Activated CD4-positive, alpha-beta T cell treated with anti-CD3 and anti-CD28 coated beads for 36 hours (primary cell): ENCODE data around the gene STRN4. TPM values are rescaled to one million over a fixed set of nuclear protein-coding genes. Genes with fewer than 3 reads are reported as not detected.

ENCODE experiments used
- ATAC-seq: fragments of 200-7000 bp; cut with Tn5 transposase; one replicate; pipeline ENCODE4 v1.10.0; 2021; ENCODE audit warnings: mild to moderate bottlenecking, moderate library complexity
- CTCF ChIA-PET: fragments of 350-600 bp; sonication (Branson Sonifier 250); formaldehyde crosslinking; loops from one replicate; lab custom pipeline; 2021; ENCODE audit warnings: antibody characterized with exemption; lab: Charles Lee
- POLR2A ChIA-PET: fragments of 350-600 bp; sonication (Branson Sonifier 250); formaldehyde crosslinking; loops from one replicate; lab custom pipeline; 2021; ENCODE audit warnings: antibody characterized with exemption, inconsistent platforms; lab: Charles Lee
- DNase-seq: peaks from one replicate; pipeline ENCODE4 v3.0.0-alpha.2; 2020
- H3K27ac Mint-ChIP-seq: one replicate; pipeline ENCODE4 v1.8.0; 2021; ENCODE audit warnings: mixed read lengths
- H3K27me3 Mint-ChIP-seq: one replicate; pipeline ENCODE4 v1.8.0; 2021; ENCODE audit warnings: mixed read lengths
- H3K36me3 Mint-ChIP-seq: one replicate; pipeline ENCODE4 v1.8.0; 2021; ENCODE audit warnings: low read depth, mixed read lengths
- H3K4me1 Mint-ChIP-seq: one replicate; pipeline ENCODE4 v1.8.0; 2021; ENCODE audit warnings: mixed read lengths
- H3K4me3 Mint-ChIP-seq: one replicate; pipeline ENCODE4 v1.8.0; 2021; ENCODE audit warnings: mild to moderate bottlenecking, moderate library complexity, mixed read lengths
- H3K9me3 Mint-ChIP-seq: one replicate; pipeline ENCODE4 v1.8.0; 2021; ENCODE audit warnings: low read depth, mixed read lengths
- intact Hi-C, 2 experiments: fragments of 100-400 bp; cut with DNase I in 1 of 2; cut with micrococcal nuclease in 1 of 2; formaldehyde crosslinking; loops; one replicate each; pipeline versions ENCODE4 v1.14.2 to v1.15.1; 2022 to 2024; cut with DNase I, micrococcal nuclease
- total RNA-seq, 2 experiments: library from RNA; stranded (reverse); gene quantifications; one replicate each; pipeline ENCODE4 v1.2.3, GENCODE V29; 2021

The STRN4 gene
- total RNA-seq, 2 experiments from 2014 or later, result 56.4 to 56.8 TPM

DNA sequence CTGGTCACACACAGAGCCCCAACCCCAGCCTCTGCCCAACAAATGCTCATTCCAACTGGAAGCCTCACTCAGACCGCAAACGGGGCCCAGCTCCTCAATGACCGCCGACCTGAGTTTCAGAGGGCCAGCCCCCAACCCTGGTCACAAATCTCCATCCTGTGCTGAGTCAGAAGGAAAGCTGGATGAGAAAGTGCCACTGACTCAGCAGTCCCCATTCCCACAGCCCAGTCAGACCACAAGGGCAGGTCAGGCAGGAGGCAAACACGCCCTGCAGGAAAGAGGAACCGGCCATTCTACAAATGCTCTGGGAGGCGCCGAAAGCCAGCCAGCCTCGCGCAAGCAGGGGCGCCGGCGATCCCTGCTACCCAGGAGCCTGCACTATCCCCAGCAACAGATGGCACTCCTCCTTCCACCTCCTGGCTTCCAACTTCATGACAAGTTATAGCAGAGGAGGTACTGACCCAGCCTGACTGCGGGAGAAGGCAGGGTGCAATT is 15.2 kb downstream of the STRN4 start:
- ChIA-PET POLR2A (interaction anchor here (0.6 kb wide), 1 partner anchor 29 kb away, joined by 10 read pairs; no protein-coding TSS in a partner anchor), CTCF (interaction anchor here (0.8 to 1.8 kb wide), 8 partner anchors 11 to 87 kb away, joined by 3 to 5 read pairs (median 3); no protein-coding TSS in a partner anchor)
- Mint-ChIP-seq H3K27me3 (no peaks in the 10 kb centered on the region), H3K4me1 (peaks cover 22% of the 10 kb centered on the region), H3K9me3 (no peaks in the 10 kb centered on the region), H3K27ac (no peak overlapping the region), H3K4me3 (no peak overlapping the region), H3K36me3 (peaks cover 35% of the 10 kb centered on the region)
- intact Hi-C loops, result loop anchor here in 1 of 2 experiments (2.0 kb wide), 1 partner anchor 14 kb away; the partner anchor contains the start of gene PRKD2
- DNase-seq (no peak), ATAC-seq (no peak)

DNA sequence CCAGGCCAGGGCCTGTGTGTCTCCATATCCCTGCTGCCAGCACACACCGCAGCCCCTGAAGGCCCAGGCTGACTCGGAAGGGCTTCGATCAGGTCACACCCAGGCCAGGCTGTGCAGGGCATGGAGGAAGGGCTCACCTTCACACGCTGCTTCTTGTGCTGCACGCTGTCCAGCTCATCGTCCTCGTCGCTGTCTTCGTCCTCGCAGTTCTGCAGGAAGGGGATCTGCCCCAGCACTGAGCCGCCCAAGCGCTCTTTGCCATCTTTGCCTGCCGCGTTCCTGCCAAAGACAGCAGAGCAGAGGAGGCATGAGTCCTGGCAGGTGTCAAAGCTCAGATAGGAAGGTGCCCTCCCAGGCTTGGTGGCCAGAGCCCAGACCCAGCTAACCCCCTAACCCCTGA is 15.7 kb downstream of the STRN4 start:
- no peak for DNase-seq
- POLR2A ChIA-PET, result interaction anchor here (0.6 kb wide), 1 partner anchor 28 kb away, joined by 10 read pairs; no protein-coding TSS in a partner anchor
- Mint-ChIP-seq H3K27me3 (no peaks in the 10 kb centered on the region), H3K9me3 (no peaks in the 10 kb centered on the region), H3K4me1 (peaks cover 22% of the 10 kb centered on the region), H3K36me3 (peaks cover 38% of the 10 kb centered on the region), H3K27ac (no peak overlapping the region), H3K4me3 (no peak overlapping the region)
- CTCF ChIA-PET, result interaction anchor here (0.6 to 1.8 kb wide), 7 partner anchors 11 to 111 kb away, joined by 3 to 5 read pairs (median 3); no protein-coding TSS in a partner anchor
- no peak for ATAC-seq
- intact Hi-C loops, result loop anchor here in 1 of 2 experiments (2.0 kb wide), 1 partner anchor 14 kb away; the partner anchor contains the start of gene PRKD2

DNA sequence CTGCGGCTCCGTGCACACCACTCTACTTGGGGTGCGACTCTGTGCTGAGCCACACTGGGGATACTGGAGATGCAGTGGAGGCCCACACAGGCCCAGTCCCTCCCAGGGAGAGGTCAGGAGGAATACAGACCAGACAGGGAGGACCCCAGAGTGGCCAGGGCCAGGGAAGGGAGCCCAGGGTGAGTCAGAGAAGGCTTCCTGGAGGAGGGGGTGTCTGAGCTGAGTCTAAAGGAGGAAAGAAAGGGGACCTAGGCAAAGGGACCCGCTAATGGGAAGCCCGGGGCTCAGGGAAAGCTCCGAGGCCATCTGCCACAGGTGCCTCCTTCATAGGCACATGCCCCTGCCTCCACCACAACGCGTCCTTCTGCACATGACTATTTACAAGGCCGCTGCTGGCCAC is 16.1 kb downstream of the STRN4 start:
- H3K4me1 Mint-ChIP-seq, result peaks cover 22% of the 10 kb centered on the region
- CTCF ChIA-PET, result interaction anchor here (0.6 to 3.7 kb wide), 9 partner anchors 12 to 111 kb away, joined by 3 to 62 read pairs (median 4); no protein-coding TSS in a partner anchor
- no peak for ATAC-seq

DNA sequence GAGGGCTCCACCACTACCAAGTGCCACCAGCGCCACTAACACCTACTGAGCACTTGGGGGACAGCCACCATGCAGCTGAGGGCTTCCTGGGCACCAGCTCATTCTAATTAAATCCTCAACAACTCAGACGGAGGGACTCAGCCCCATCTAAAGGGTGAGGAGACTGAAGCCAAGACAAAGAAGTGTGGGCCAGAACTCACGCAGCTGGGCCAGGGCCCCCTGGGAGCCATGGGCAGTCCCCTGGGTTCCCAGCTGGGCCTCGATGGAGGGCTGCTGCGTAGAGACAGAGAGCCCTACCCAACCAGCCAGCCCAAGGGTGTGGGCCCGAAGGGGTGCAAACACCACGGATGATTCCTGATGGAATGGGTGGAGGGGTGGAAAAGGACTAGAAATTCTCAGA is 16.6 kb downstream of the STRN4 start:
- Mint-ChIP-seq H3K27me3 (no peaks in the 10 kb centered on the region), H3K4me3 (no peak overlapping the region), H3K4me1 (peaks cover 22% of the 10 kb centered on the region), H3K27ac (no peak overlapping the region), H3K36me3 (peaks cover 41% of the 10 kb centered on the region), H3K9me3 (no peaks in the 10 kb centered on the region)
- no peak for DNase-seq
- ATAC-seq, result no peak
- intact Hi-C loops, result loop anchor here in 1 of 2 experiments (2.0 to 5.0 kb wide), 3 partner anchors 13 to 115 kb away; partner anchors contain the start of gene PRKD2
- CTCF ChIA-PET, result interaction anchor here (0.9 to 3.7 kb wide), 10 partner anchors 12 to 115 kb away, joined by 3 to 62 read pairs (median 4); no protein-coding TSS in a partner anchor
- POLR2A ChIA-PET, result interaction anchor here (0.6 to 1.2 kb wide), 2 partner anchors 10 to 385 kb away, joined by 3 read pairs; no protein-coding TSS in a partner anchor

More for the DNA sequence above, 16.1 kb downstream of the STRN4 start:
- Mint-ChIP-seq H3K4me3 (no peak overlapping the region), H3K27me3 (no peaks in the 10 kb centered on the region), H3K9me3 (no peaks in the 10 kb centered on the region), H3K36me3 (peaks cover 38% of the 10 kb centered on the region), H3K27ac (no peak overlapping the region)
- intact Hi-C loops, result loop anchor here in 1 of 2 experiments (2.0 kb wide), 1 partner anchor 13 kb away; the partner anchor contains the start of gene PRKD2
- DNase-seq, result no peak
- POLR2A ChIA-PET, result no interaction called here

DNA sequence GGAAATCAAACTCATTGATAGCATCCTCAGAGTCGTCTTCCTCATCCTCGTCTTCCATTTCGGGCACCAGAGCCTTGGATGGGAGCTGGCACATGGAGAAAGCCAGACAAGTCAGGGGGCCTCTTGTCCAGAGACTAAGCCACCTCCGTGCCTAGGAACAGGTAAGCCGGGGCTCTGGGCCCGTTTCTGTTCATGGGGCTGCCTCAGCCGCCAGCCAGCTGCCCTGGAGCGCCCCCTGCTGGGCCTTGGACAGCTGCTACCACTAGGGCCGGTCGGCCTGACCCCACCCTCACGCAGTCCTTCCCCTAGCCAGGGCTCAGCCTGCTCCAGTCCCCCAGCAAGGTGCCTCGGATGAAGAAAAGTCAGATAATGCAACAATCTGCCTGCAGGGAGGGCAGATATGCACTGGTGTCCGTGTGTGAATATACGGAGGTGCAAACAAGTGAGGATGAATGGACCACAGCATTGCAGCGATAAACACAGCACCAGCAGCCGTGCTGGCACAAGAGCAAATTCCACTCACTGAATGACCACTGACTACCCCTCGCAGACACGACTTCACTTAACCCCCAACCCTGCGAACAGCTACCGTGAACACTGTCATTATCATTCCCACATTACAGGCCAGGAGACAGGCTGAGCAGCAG is 17.4 kb downstream of the STRN4 start:
- no peak overlapping the region for H3K27ac Mint-ChIP-seq
- intact Hi-C loops, result loop anchor here (1.0 to 5.0 kb wide), 4 partner anchors 25 to 200 kb away; no protein-coding TSS in a partner anchor
- ChIA-PET POLR2A (interaction anchor here (0.6 to 1.2 kb wide), 2 partner anchors 9 to 384 kb away, joined by 3 read pairs; no protein-coding TSS in a partner anchor), CTCF (interaction anchor here (0.6 to 3.7 kb wide), 23 partner anchors 11 to 912 kb away, joined by 3 to 62 read pairs (median 4); partner anchors contain the start of genes CALM3 and DACT3)
- H3K27me3 Mint-ChIP-seq, result no peaks in the 10 kb centered on the region
- ATAC-seq (peak; percentile 93), DNase-seq (peak; percentile 89)
- peaks cover 42% of the 10 kb centered on the region for H3K36me3 Mint-ChIP-seq
- H3K4me1 Mint-ChIP-seq, result peaks cover 22% of the 10 kb centered on the region
- no peaks in the 10 kb centered on the region for H3K9me3 Mint-ChIP-seq
- H3K4me3 Mint-ChIP-seq, result no peak overlapping the region

DNA sequence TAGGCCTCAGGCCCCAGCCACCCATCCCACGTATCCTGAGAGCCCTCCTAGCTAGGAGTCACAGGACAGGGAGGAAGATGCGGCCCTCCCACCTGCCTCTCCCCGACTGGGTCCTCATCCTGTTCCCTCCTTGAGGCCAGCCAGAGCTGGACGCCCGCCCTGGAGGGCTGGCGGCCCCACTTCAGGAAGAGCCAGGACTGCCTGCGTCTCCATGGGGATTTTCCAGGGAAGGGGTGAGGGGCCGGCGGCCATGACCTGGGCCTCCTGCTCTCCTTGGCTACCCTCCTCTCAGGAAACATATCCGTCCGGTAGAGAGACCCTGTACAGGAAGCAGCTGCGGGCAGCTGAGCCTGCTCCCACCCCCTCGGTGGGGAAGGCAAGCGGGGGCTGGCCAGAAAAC is 18.0 kb downstream of the STRN4 start:
- intact Hi-C loops, result loop anchor here (1.0 to 5.0 kb wide), 4 partner anchors 24 to 199 kb away; no protein-coding TSS in a partner anchor
- ChIA-PET POLR2A (no interaction called here), CTCF (interaction anchor here (0.6 to 3.7 kb wide), 22 partner anchors 9 to 911 kb away, joined by 3 to 62 read pairs (median 4); partner anchors contain the start of genes CALM3 and DACT3)
- Mint-ChIP-seq H3K36me3 (peaks cover 41% of the 10 kb centered on the region), H3K9me3 (no peaks in the 10 kb centered on the region), H3K4me1 (peaks cover 22% of the 10 kb centered on the region), H3K4me3 (no peak overlapping the region), H3K27ac (no peak overlapping the region), H3K27me3 (no peaks in the 10 kb centered on the region)
- no peak for ATAC-seq
- no peak for DNase-seq

DNA sequence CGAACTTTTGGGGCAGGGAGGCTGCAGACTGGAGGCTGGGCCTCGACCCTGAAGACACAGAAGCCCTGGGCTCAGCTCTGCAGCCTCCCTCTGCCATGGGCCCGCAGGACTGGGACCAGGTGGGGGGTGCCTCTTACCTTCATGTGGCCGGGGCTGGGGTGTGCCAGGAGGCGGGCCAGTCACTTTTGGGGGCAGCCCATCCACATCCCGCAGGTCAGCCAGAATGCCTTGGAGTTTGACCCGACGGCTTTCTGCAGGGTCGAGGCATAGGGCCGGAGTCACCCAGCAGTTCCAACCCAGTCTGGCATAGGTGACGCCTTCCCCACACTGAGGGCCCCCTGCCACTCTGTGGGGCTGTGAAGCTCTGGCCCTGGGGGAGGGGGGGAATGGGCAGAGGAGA is 18.5 kb downstream of the STRN4 start:
- Mint-ChIP-seq H3K27ac (no peak overlapping the region), H3K27me3 (no peaks in the 10 kb centered on the region)
- POLR2A ChIA-PET, result no interaction called here

DNA sequence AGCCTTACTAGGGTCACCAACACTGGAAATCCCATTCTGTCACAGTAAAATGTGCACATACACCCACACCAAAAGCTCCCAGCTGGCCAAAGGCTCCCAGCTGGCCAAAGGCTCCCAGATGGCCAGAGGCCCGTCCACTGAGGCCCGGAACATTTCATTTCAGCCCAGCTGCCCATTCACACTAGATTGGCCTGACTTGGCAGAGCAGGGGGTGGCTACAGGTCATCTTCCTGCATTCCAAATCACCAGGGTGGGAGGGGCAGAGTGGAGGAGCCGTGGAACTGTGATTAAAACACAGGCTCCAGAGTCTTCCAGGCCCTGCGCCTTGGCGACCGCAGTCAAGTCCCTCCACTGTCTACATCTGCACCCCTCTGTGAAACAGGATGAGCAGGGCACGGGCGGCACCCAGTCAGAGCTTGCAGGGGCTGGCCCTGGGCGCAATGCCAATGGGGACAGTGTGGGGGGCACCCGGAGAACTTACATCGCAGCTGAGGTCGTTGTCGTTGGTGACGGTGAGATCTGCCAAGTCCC is 19.2 kb downstream of the STRN4 start:
- H3K9me3 Mint-ChIP-seq, result no peaks in the 10 kb centered on the region
- ChIA-PET CTCF (interaction anchor here (0.5 to 3.7 kb wide), 7 partner anchors 11 to 207 kb away, joined by 3 to 62 read pairs (median 4); partner anchors contain the start of gene DACT3), POLR2A (interaction anchor here (1.0 kb wide), 1 partner anchor 15 kb away, joined by 3 read pairs; no protein-coding TSS in a partner anchor)
- no peak overlapping the region for H3K27ac Mint-ChIP-seq
- ATAC-seq (no peak), DNase-seq (no peak)
- intact Hi-C loops, result loop anchor here in 1 of 2 experiments (5.0 kb wide), 1 partner anchor 35 kb away; no protein-coding TSS in a partner anchor
- H3K27me3 Mint-ChIP-seq, result no peaks in the 10 kb centered on the region
- peaks cover 43% of the 10 kb centered on the region for H3K36me3 Mint-ChIP-seq
- no peak overlapping the region for H3K4me3 Mint-ChIP-seq
- peaks cover 20% of the 10 kb centered on the region for H3K4me1 Mint-ChIP-seq

More for the DNA sequence above, 18.5 kb downstream of the STRN4 start:
- Mint-ChIP-seq H3K4me3 (no peak overlapping the region), H3K4me1 (peaks cover 22% of the 10 kb centered on the region), H3K9me3 (no peaks in the 10 kb centered on the region), H3K36me3 (peaks cover 41% of the 10 kb centered on the region)
- ATAC-seq, result no peak
- intact Hi-C loops, result loop anchor here (1.0 to 5.0 kb wide), 4 partner anchors 23 to 198 kb away; no protein-coding TSS in a partner anchor
- DNase-seq, result no peak
- CTCF ChIA-PET, result interaction anchor here (0.5 to 3.7 kb wide), 13 partner anchors 10 to 279 kb away, joined by 3 to 62 read pairs (median 4); partner anchors contain the start of genes CALM3 and DACT3

DNA sequence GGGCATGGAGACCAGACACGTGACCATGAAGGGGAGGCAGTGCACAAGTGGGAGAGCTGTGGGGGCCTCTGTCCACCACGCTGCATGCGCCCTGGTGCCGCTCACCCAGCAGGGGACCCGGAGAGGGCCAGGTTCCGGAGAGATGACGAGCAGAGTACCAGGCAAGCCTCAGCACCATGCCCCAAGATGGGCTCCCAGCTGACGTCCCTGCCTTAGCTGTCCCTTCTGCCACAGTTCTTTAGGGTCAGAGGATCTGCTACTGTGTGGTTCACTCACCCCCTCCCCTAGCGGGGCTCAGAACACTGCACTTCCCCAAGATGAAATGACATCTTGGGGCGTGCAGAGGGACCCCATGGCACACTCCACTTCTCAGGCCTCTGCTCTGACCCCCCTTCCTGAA is 19.7 kb downstream of the STRN4 start:
- intact Hi-C loops, result loop anchor here in 1 of 2 experiments (5.0 kb wide), 1 partner anchor 34 kb away; no protein-coding TSS in a partner anchor
- H3K27ac Mint-ChIP-seq, result no peak overlapping the region
- CTCF ChIA-PET, result interaction anchor here (0.7 to 3.7 kb wide), 5 partner anchors 11 to 206 kb away, joined by 3 to 62 read pairs (median 4); no protein-coding TSS in a partner anchor
- ATAC-seq, result no peak
- DNase-seq, result no peak
- peaks cover 44% of the 10 kb centered on the region for H3K36me3 Mint-ChIP-seq
- H3K4me1 Mint-ChIP-seq, result peaks cover 15% of the 10 kb centered on the region
- POLR2A ChIA-PET, result interaction anchor here (1.0 kb wide), 1 partner anchor 16 kb away, joined by 3 read pairs; no protein-coding TSS in a partner anchor
- H3K4me3 Mint-ChIP-seq, result no peak overlapping the region
- no peaks in the 10 kb centered on the region for H3K9me3 Mint-ChIP-seq
- H3K27me3 Mint-ChIP-seq, result no peaks in the 10 kb centered on the region

DNA sequence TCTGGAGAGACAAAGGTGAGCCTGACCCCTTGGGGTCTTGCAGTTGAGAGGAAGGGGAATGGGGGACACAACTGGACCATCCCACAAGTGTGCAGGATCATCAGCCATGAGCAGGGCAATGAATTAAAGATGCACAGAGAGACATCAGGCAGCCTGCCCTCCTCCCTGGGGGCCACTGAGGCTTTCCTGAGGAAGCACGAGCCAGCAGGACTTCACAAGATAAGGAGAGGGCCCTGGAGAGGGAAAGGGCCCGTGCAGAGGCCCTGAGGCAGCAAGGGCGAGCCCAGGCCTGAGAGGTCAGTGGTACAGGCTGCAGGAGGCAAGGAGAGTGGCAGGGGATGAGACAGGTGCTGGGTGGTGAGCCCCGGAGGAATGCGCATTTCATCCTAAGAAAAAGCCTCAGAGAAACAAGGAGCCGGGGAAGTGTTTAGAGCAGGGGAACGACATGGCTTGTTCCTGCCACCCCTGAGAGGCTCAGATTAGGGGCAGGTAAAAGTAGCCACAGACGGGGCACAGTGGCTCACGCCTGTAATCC is 20.3 kb downstream of the STRN4 start:
- intact Hi-C loops, result loop anchor here in 1 of 2 experiments (5.0 kb wide), 1 partner anchor 34 kb away; no protein-coding TSS in a partner anchor
- Mint-ChIP-seq H3K4me3 (no peak overlapping the region), H3K27ac (no peak overlapping the region), H3K36me3 (peaks cover 47% of the 10 kb centered on the region), H3K4me1 (peaks cover 10% of the 10 kb centered on the region), H3K9me3 (no peaks in the 10 kb centered on the region), H3K27me3 (no peaks in the 10 kb centered on the region)
- ATAC-seq, result no peak
- CTCF ChIA-PET, result interaction anchor here (0.7 kb wide), 1 partner anchor 206 kb away, joined by 3 read pairs; no protein-coding TSS in a partner anchor
- POLR2A ChIA-PET, result no interaction called here
- DNase-seq, result no peak
